Middle frontal gyrus (tissue), 1 donor: ENCODE measurements around the gene TTN.

Experiments used
- DNase-seq: peaks from one replicate; pipeline ENCODE4 v3.0.0-alpha.2; 2015; ENCODE audit warnings: low spot score; ENCODE audit errors: extremely low spot score

TTN gene

GRCh38 chr2:178498137-178498536 lies 309.1 kb downstream of the TTN start:
- no peak for DNase-seq

- no peak for DNase-seq
Measured at GRCh38 chr2:178496049-178496448, 311.2 kb downstream of the TTN start.

GRCh38 chr2:178491612-178492011 lies 315.6 kb downstream of the TTN start:
- DNase-seq: no peak

GRCh38 chr2:178485356-178485755 lies 321.9 kb downstream of the TTN start:
- no peak for DNase-seq

GRCh38 chr2:178484245-178485041 lies 322.8 kb downstream of the TTN start:
- no peak for DNase-seq

- DNase-seq: no peak
Measured at GRCh38 chr2:178482437-178482836, 324.8 kb downstream of the TTN start.

GRCh38 chr2:178480227-178481181 lies 326.7 kb downstream of the TTN start, which contains the start of gene PLEKHA3:
Gene PLEKHA3, plus strand, starts transcription at chr2:178480457. Its CDS starts 413 bp downstream, at chr2:178480870.
- peak; percentile 91 for DNase-seq

GRCh38 chr2:178479758-178480226 lies 327.4 kb downstream of the TTN start:
- DNase-seq: no peak

GRCh38 chr2:178479275-178479616 lies 328.0 kb downstream of the TTN start:
- DNase-seq: no peak

GRCh38 chr2:178478439-178479274 lies 328.6 kb downstream of the TTN start, which contains the start of gene FKBP7:
Gene FKBP7, minus strand, starts transcription at chr2:178478600. Its CDS starts 101 bp downstream, at chr2:178478499.
- peak; percentile 82 for DNase-seq

GRCh38 chr2:178478130-178478438 lies 329.1 kb downstream of the TTN start:
- DNase-seq: no peak

- DNase-seq: no peak
Measured at GRCh38 chr2:178477443-178478129, 329.6 kb downstream of the TTN start.

GRCh38 chr2:178476477-178476876 lies 330.7 kb downstream of the TTN start:
- no peak for DNase-seq
